ENCODE measurements around the gene SH2D3C.
A peak's percentile ranks its signal among the peaks of the same experiment; 100 is the strongest.

The SH2D3C gene

GRCh38 chr9:127716412-127716811, 62.1 kb downstream of the SH2D3C start:
- DNase-seq = no peak

- DNase-seq = peak; percentile 95
Measured at GRCh38 chr9:127715470-127716337, 62.8 kb downstream of the SH2D3C start, which contains the start of the genes PTRH1 and TTC16. PTRH1 (minus strand) TSS chr9:127715663; CDS start chr9:127715639, 24 bp downstream. TTC16 (plus strand) TSS chr9:127716079; CDS start chr9:127716146, 67 bp downstream.

- no peak for DNase-seq
Measured at GRCh38 chr9:127714951-127715469, 63.5 kb downstream of the SH2D3C start.

GRCh38 chr9:127714020-127714750, 64.3 kb downstream of the SH2D3C start:
- DNase-seq = no peak

- DNase-seq = no peak
Measured at GRCh38 chr9:127712867-127713266, 65.6 kb downstream of the SH2D3C start.

GRCh38 chr9:127712371-127712770, 66.1 kb downstream of the SH2D3C start:
- no peak for DNase-seq

- no peak for DNase-seq
Measured at GRCh38 chr9:127711831-127712274, 66.6 kb downstream of the SH2D3C start.

- DNase-seq = peak; percentile 22
Measured at GRCh38 chr9:127711226-127711701, 67.2 kb downstream of the SH2D3C start.

GRCh38 chr9:127710204-127710783, 68.2 kb downstream of the SH2D3C start:
- no peak for DNase-seq

- no peak for DNase-seq
Measured at GRCh38 chr9:127708952-127709587, 69.4 kb downstream of the SH2D3C start.

GRCh38 chr9:127707766-127708165, 70.7 kb downstream of the SH2D3C start:
- DNase-seq = peak; percentile 71

- no peak for DNase-seq
Measured at GRCh38 chr9:127706836-127707241, 71.6 kb downstream of the SH2D3C start, which contains the start of gene CFAP157. CFAP157 (plus strand) TSS chr9:127706988; CDS start chr9:127707032, 44 bp downstream.

GRCh38 chr9:127705577-127706379, 72.7 kb downstream of the SH2D3C start:
- DNase-seq = no peak

- DNase-seq = no peak
Measured at GRCh38 chr9:127703289-127703946, 75.0 kb downstream of the SH2D3C start.

GRCh38 chr9:127700594-127701255, 77.7 kb downstream of the SH2D3C start:
- no peak for DNase-seq

- DNase-seq = no peak
Measured at GRCh38 chr9:127700140-127700539, 78.3 kb downstream of the SH2D3C start.

- peak; percentile 91 for DNase-seq
Measured at GRCh38 chr9:127698985-127699670, 79.3 kb downstream of the SH2D3C start.

- DNase-seq = no peak
Measured at GRCh38 chr9:127698386-127698785, 80.1 kb downstream of the SH2D3C start.

- no peak for DNase-seq
Measured at GRCh38 chr9:127697575-127697974, 80.9 kb downstream of the SH2D3C start.
